HepG2 (cell line): Measurements from ENCODE around the gene RBP5. TPM values are rescaled to one million over a fixed set of nuclear protein-coding genes. Genes with fewer than 3 reads are reported as not detected.

Source experiments
- GATA4 ChIP-seq: sonication (generic); IDR thresholded peaks from 2 replicates; pipeline ENCODE4 v1.6.1; 2016; ENCODE audit warnings: antibody characterized with exemption, low read depth, borderline replicate concordance
- HOXA5 ChIP-seq: sonication (generic); formaldehyde crosslinking; IDR thresholded peaks from 2 replicates; pipeline ENCODE4 v1.4.0; 2020; ENCODE audit warnings: missing genetic modification reagents
- MAF1 ChIP-seq: sonication (generic); formaldehyde crosslinking; IDR thresholded peaks from 2 replicates; pipeline ENCODE4 v1.5.0; 2020; ENCODE audit warnings: missing genetic modification reagents, borderline replicate concordance
- NFIC ChIP-seq: IDR thresholded peaks from 2 replicates; pipeline ENCODE4 v1.6.1; 2012; ENCODE audit warnings: mild to moderate bottlenecking, low read length, inconsistent platforms
- NR2F1 ChIP-seq, 2 experiments: fragments of 450-650 bp in 1 of 2; formaldehyde crosslinking in 1 of 2; IDR thresholded peaks; 2 replicates each; pipeline versions ENCODE4 v1.5.0 to v1.6.1; 2016 to 2020; ENCODE audit warnings: mild to moderate bottlenecking in 1 of 2, missing compliant biosample characterization in 1 of 2, missing genetic modification reagents in 1 of 2, moderate library complexity in 1 of 2
- PPARG ChIP-seq: conservative IDR thresholded peaks from 2 replicates; pipeline ENCODE4 v1.6.1; 2016; ENCODE audit warnings: missing biosample characterization, missing genetic modification reagents
- RCOR2 ChIP-seq: IDR thresholded peaks from 2 replicates; pipeline ENCODE4 v1.6.1; 2016; ENCODE audit warnings: missing biosample characterization, missing genetic modification reagents
- SMC3 ChIP-seq: IDR thresholded peaks from 2 replicates; pipeline ENCODE4 v1.6.1; 2011; ENCODE audit warnings: low read length, improper control_type of control experiment
- ZNF552 ChIP-seq: sonication (generic); formaldehyde crosslinking; IDR thresholded peaks from 2 replicates; pipeline ENCODE4 v1.9.0; 2022; ENCODE audit warnings: missing genetic modification reagents, mild to moderate bottlenecking, borderline replicate concordance
- ZNF713 ChIP-seq: sonication (generic); formaldehyde crosslinking; IDR thresholded peaks from 2 replicates; pipeline ENCODE4 v1.4.0; 2020; ENCODE audit warnings: mild to moderate bottlenecking, missing genetic modification reagents
- polyA plus RNA-seq, 8 experiments: library from polyadenylated mRNA; depleted of rRNA in 3 of 8; stranded (reverse) in 7 of 8; unstranded in 1 of 8; fragments of >200 nt; fragmentation: Illumina TruSeq in 4 of 8; extraction: Trizol in 4 of 8; gene quantifications; 2 replicates each; pipeline versions ENCODE4 v1.2.1 to v1.2.3, GENCODE V29; 2011 to 2016; ENCODE audit warnings: low read depth in 4 of 8, missing spikeins in 1 of 8, mixed read lengths in 1 of 8; ENCODE audit not compliant: insufficient read depth in 1 of 8
- total RNA-seq, 5 experiments: library from RNA; depleted of rRNA; stranded (reverse); fragments of >200 nt; fragmentation: Illumina TruSeq; extraction: Trizol; gene quantifications; 2 replicates each; pipeline ENCODE4 v1.2.3, GENCODE V29; 2016; ENCODE audit warnings: low read depth in 1 of 5
- TF ChIP-seq, protein P1 (sequence below): sonication (generic); formaldehyde crosslinking; IDR thresholded peaks from 2 replicates; pipeline ENCODE4; 2020; ENCODE audit warnings: missing genetic modification reagents, mild to moderate bottlenecking, borderline replicate concordance
- TF ChIP-seq, protein P2 (sequence below): sonication (generic); formaldehyde crosslinking; IDR thresholded peaks from 2 replicates; pipeline ENCODE4 v1.4.0; 2020; ENCODE audit warnings: missing genetic modification reagents
- TF ChIP-seq, protein P3 (sequence below): IDR thresholded peaks from 2 replicates; pipeline ENCODE4 v1.6.1; 2016; ENCODE audit warnings: missing genetic modification reagents, missing compliant biosample characterization
- TF ChIP-seq, protein P4 (sequence below): sonication (generic); formaldehyde crosslinking; IDR thresholded peaks from 2 replicates; pipeline ENCODE4 v1.8.0; 2022; ENCODE audit warnings: mild to moderate bottlenecking, missing genetic modification reagents, borderline replicate concordance
- TF ChIP-seq, protein P5 (sequence below): sonication (generic); formaldehyde crosslinking; IDR thresholded peaks from 2 replicates; pipeline ENCODE4 v1.8.1; 2022; ENCODE audit warnings: mild to moderate bottlenecking, missing genetic modification reagents
- TF ChIP-seq, protein P6 (sequence below): sonication (generic); formaldehyde crosslinking; IDR thresholded peaks from 2 replicates; pipeline ENCODE4 v1.8.1; 2023; ENCODE audit warnings: mild to moderate bottlenecking, missing genetic modification reagents, borderline replicate concordance

The RBP5 gene
- total and polyA plus RNA-seq, 2 of the 13 experiments (the other 11 are each of a cell fraction or from before 2014, with no cell fraction given) = 13.8 to 19.8 TPM

DNA sequence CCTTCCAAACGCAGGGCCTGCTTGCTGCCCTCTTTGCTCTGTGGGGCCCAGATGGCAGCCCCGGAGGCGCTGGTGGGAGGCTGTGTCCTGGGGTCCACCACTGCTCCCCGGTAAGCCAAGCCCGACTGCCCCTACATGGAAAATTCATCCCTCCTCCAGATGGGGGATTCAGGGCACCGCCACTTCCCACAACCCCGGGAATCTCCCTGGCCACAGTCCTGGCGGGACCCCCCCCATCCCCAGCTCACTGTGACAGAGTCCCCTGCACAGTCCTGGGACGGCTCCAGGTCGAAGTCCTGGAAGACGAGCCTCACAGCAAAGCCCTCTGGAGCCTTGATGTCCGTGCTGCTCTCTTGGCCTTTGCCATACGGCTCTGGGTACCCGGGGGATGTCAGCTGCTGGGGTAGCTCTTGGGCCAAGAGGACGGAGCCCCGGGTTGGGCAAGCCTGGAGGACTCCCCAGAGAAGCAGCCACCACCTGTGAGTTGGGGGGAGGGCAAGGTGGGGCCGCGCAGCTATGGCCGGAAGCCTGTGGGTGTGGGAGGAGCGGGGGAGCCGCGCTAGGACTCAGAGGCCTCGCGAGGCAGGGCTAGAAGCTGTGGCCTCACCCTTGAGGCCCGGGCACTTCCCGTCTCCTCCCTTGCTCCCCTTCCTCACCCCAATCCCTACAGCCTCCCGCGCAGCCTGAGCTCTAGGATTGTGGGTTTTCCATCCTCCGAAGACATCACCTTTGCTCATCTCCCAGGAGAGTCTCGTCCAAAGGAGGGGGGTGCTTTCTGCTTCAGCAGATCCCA lies 20.5 kb downstream of the RBP5 start (continued):
- TF ChIP-seq, protein P1, sequence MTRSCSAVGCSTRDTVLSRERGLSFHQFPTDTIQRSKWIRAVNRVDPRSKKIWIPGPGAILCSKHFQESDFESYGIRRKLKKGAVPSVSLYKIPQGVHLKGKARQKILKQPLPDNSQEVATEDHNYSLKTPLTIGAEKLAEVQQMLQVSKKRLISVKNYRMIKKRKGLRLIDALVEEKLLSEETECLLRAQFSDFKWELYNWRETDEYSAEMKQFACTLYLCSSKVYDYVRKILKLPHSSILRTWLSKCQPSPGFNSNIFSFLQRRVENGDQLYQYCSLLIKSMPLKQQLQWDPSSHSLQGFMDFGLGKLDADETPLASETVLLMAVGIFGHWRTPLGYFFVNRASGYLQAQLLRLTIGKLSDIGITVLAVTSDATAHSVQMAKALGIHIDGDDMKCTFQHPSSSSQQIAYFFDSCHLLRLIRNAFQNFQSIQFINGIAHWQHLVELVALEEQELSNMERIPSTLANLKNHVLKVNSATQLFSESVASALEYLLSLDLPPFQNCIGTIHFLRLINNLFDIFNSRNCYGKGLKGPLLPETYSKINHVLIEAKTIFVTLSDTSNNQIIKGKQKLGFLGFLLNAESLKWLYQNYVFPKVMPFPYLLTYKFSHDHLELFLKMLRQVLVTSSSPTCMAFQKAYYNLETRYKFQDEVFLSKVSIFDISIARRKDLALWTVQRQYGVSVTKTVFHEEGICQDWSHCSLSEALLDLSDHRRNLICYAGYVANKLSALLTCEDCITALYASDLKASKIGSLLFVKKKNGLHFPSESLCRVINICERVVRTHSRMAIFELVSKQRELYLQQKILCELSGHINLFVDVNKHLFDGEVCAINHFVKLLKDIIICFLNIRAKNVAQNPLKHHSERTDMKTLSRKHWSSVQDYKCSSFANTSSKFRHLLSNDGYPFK = peak; percentile 65
- TF ChIP-seq, protein P2, sequence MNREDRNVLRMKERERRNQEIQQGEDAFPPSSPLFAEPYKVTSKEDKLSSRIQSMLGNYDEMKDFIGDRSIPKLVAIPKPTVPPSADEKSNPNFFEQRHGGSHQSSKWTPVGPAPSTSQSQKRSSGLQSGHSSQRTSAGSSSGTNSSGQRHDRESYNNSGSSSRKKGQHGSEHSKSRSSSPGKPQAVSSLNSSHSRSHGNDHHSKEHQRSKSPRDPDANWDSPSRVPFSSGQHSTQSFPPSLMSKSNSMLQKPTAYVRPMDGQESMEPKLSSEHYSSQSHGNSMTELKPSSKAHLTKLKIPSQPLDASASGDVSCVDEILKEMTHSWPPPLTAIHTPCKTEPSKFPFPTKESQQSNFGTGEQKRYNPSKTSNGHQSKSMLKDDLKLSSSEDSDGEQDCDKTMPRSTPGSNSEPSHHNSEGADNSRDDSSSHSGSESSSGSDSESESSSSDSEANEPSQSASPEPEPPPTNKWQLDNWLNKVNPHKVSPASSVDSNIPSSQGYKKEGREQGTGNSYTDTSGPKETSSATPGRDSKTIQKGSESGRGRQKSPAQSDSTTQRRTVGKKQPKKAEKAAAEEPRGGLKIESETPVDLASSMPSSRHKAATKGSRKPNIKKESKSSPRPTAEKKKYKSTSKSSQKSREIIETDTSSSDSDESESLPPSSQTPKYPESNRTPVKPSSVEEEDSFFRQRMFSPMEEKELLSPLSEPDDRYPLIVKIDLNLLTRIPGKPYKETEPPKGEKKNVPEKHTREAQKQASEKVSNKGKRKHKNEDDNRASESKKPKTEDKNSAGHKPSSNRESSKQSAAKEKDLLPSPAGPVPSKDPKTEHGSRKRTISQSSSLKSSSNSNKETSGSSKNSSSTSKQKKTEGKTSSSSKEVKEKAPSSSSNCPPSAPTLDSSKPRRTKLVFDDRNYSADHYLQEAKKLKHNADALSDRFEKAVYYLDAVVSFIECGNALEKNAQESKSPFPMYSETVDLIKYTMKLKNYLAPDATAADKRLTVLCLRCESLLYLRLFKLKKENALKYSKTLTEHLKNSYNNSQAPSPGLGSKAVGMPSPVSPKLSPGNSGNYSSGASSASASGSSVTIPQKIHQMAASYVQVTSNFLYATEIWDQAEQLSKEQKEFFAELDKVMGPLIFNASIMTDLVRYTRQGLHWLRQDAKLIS (CRISPR knock-in tag) = peak; percentile 81
- TF ChIP-seq, protein P3, sequence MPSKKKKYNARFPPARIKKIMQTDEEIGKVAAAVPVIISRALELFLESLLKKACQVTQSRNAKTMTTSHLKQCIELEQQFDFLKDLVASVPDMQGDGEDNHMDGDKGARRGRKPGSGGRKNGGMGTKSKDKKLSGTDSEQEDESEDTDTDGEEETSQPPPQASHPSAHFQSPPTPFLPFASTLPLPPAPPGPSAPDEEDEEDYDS (CRISPR knock-in tag) = peak; percentile 47; the same call in 1 of the 2 replicates
- TF ChIP-seq, protein P4, sequence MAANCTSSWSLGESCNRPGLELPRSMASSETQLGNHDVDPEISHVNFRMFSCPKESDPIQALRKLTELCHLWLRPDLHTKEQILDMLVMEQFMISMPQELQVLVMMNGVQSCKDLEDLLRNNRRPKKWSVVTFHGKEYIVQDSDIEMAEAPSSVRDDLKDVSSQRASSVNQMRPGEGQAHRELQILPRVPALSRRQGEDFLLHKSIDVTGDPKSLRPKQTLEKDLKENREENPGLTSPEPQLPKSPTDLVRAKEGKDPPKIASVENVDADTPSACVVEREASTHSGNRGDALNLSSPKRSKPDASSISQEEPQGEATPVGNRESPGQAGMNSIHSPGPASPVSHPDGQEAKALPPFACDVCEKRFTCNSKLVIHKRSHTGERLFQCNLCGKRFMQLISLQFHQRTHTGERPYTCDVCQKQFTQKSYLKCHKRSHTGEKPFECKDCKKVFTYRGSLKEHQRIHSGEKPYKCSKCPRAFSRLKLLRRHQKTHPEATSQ (CRISPR knock-in tag) = peak; percentile 83; the same call in 1 of the 2 replicates
- TF ChIP-seq GATA4 (no peak), NR2F1 (CRISPR knock-in tag; IDR thresholded peaks at IDR 0.05) (no peak), RCOR2 (CRISPR knock-in tag) (no peak), PPARG (CRISPR knock-in tag) (no peak), NFIC (no peak), ZNF552 (CRISPR knock-in tag) (peak; percentile 85; the same call in 1 of the 2 replicates), ZNF713 (CRISPR knock-in tag) (0 out of 2 replicates have a peak, but pooled peaks have one; percentile 40), MAF1 (CRISPR knock-in tag) (0 out of 2 replicates have a peak, but pooled peaks have one; percentile 52), SMC3 (no peak), HOXA5 (CRISPR knock-in tag) (0 out of 2 replicates have a peak, but pooled peaks have one; percentile 64)
- TF ChIP-seq, protein P5, sequence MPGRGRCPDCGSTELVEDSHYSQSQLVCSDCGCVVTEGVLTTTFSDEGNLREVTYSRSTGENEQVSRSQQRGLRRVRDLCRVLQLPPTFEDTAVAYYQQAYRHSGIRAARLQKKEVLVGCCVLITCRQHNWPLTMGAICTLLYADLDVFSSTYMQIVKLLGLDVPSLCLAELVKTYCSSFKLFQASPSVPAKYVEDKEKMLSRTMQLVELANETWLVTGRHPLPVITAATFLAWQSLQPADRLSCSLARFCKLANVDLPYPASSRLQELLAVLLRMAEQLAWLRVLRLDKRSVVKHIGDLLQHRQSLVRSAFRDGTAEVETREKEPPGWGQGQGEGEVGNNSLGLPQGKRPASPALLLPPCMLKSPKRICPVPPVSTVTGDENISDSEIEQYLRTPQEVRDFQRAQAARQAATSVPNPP (CRISPR knock-in tag) = no peak
- TF ChIP-seq, protein P6, sequence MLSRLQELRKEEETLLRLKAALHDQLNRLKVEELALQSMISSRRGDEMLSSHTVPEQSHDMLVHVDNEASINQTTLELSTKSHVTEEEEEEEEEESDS (CRISPR knock-in tag) = no peak
